Esophagus (tissue), 2 donors: Measurements from ENCODE around the gene ARID1A. TPM values are rescaled to one million over a fixed set of nuclear protein-coding genes. Genes with fewer than 3 reads are reported as not detected.
A peak's percentile ranks its signal among the peaks of the same experiment; 100 is the strongest.

ENCODE experiments used
- H3K27ac ChIP-seq, 2 donors: one replicate each; pipeline ENCODE4 v1.5.1; 2013; ENCODE audit warnings: low read depth in 2 of 2, mild to moderate bottlenecking in 2 of 2, inconsistent platforms in 1 of 2, low read length in 1 of 2, moderate library complexity in 1 of 2
- H3K27me3 ChIP-seq, 2 donors: one replicate each; pipeline ENCODE4 v1.6.1; 2013; ENCODE audit warnings: low read length in 2 of 2, control low read depth in 1 of 2, mild to moderate bottlenecking in 1 of 2; ENCODE audit not compliant: insufficient read depth in 2 of 2, control insufficient read depth in 1 of 2
- H3K36me3 ChIP-seq, 2 donors: one replicate each; pipeline ENCODE4 v1.6.1; 2013; ENCODE audit warnings: low read length in 1 of 2; ENCODE audit not compliant: control insufficient read depth in 2 of 2, insufficient read depth in 2 of 2
- H3K4me1 ChIP-seq, 2 donors: one replicate each; pipeline ENCODE4 v1.6.1; 2013; ENCODE audit warnings: low read length in 1 of 2; ENCODE audit not compliant: control insufficient read depth in 2 of 2, insufficient read depth in 2 of 2
- H3K4me3 ChIP-seq, 2 donors: one replicate each; pipeline ENCODE4 v1.5.1; 2013; ENCODE audit warnings: low read length in 2 of 2, mild to moderate bottlenecking in 2 of 2, low read depth in 1 of 2, moderate library complexity in 1 of 2
- H3K9me3 ChIP-seq, 2 donors: one replicate each; pipeline ENCODE4 v1.6.1; 2013; ENCODE audit warnings: mild to moderate bottlenecking in 2 of 2, low read depth in 1 of 2, low read length in 1 of 2, moderate library complexity in 1 of 2; ENCODE audit not compliant: control insufficient read depth in 2 of 2, insufficient read depth in 1 of 2
- WGBS, 2 donors: extraction: QIAGEN DNeasy Blood & Tissue Kit; methylation state at CpG; one replicate each; pipeline ENCODE4 v1.1.7; 2013; 5-methylcytosine and 5-hydroxymethylcytosine counted together
- polyA plus RNA-seq, 2 donors: library from polyadenylated mRNA; stranded (reverse); fragments of 200-250 nt; gene quantifications; one replicate each; pipeline ENCODE4 v1.2.3, GENCODE V29; 2013
- donor health status: healthy with polysubstance abuse.
- donor health status: Bipolar disorder and iron deficiency.

Gene ARID1A
- polyA plus RNA-seq, 2 donors = 15.9 to 17.8 TPM

GRCh38 chr1:26690576-26691031 lies 5.2 kb upstream of the ARID1A start:
- no peaks in the 10 kb centered on the region for H3K9me3 ChIP-seq
- no peaks in the 10 kb centered on the region for H3K36me3 ChIP-seq
- no peaks in the 10 kb centered on the region for H3K27me3 ChIP-seq
- no peak overlapping the region for H3K27ac ChIP-seq
- peaks cover 3% of the 10 kb centered on the region in 2 donors for H3K4me1 ChIP-seq
- H3K4me3 ChIP-seq = no peak overlapping the region

GRCh38 chr1:26692211-26692792 lies 3.5 kb upstream of the ARID1A start:
- H3K27me3 ChIP-seq = no peaks in the 10 kb centered on the region
- 1% methylated on average over 30 of the region's 30 CpGs for WGBS, 2 donors
- H3K36me3 ChIP-seq = no peaks in the 10 kb centered on the region
- peak overlapping the region; percentile 94 to 98 for H3K27ac ChIP-seq
- H3K4me1 ChIP-seq = peaks cover 3% of the 10 kb centered on the region in 2 donors
- H3K4me3 ChIP-seq = peak overlapping the region; percentile 52 to 54
- no peaks in the 10 kb centered on the region for H3K9me3 ChIP-seq

GRCh38 chr1:26692793-26693490 lies 2.9 kb upstream of the ARID1A start:
- H3K27me3 ChIP-seq = no peaks in the 10 kb centered on the region
- H3K4me1 ChIP-seq = peaks cover 3% of the 10 kb centered on the region in 2 donors
- no peaks in the 10 kb centered on the region for H3K9me3 ChIP-seq
- peak overlapping the region; percentile 94 to 98 for H3K27ac ChIP-seq
- no peaks in the 10 kb centered on the region for H3K36me3 ChIP-seq
- 0% methylated on average over 34 of the region's 34 CpGs for WGBS, 2 donors
- H3K4me3 ChIP-seq = peak overlapping the region; percentile 52 to 54

DNA sequence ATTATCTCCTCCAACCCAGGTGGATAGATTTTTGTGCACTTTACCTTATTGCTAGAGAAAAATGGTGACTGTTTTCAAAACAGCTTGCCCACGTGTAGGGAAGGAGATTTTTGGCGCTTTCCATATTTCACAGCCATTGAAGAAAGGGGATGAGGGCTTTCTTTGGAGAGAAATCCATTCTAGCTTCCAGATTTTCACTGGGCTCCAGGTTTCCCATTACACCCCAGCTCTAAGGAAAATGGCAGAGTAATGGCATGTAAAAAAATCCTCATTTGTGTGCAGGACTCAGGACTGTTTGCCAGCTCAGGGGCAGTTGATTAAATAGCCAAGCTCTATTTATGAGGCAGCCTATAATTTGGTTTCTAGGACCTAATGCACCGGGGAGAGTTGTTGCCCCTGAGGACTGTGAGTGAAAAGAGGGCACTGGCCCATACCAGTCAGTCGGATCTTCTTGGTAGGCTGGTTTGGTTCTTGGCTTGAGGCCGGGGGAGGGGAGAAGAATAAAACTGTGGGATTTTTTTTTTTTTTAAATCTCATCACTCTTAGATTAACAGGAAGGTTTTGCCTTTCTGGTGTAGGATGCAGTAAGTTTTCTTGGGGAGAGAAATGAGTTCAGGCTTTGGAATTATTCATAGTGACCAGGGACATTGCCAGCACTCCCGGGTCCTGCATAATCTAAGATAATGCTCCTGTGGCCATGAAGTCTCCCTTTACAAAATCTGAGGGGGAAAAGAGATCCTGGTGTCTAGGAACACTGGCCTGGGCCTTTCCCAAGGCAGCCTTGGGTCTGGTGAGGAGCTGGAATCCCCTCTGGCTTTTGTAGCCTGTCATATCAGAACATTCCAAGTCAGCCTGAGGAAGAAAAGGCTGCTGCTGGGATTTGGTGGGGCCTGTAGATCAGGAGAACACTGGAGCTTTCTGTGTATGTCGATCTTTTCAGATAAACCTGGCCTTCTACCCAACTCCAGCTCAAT lies 1.9 kb upstream of the ARID1A start:
- no peaks in the 10 kb centered on the region for H3K36me3 ChIP-seq
- H3K4me3 ChIP-seq = peak overlapping the region in 1 of 2 donors; percentile 54
- H3K9me3 ChIP-seq = no peaks in the 10 kb centered on the region
- WGBS, 2 donors = 24 to 30% methylated on average over 7 of the region's 7 CpGs
- no peaks in the 10 kb centered on the region for H3K27me3 ChIP-seq
- H3K4me1 ChIP-seq = peaks cover 3% of the 10 kb centered on the region in 2 donors
- peak overlapping the region; percentile 94 to 99 for H3K27ac ChIP-seq

- peaks cover 3% of the 10 kb centered on the region in 2 donors for H3K4me1 ChIP-seq
- H3K36me3 ChIP-seq = no peaks in the 10 kb centered on the region
- WGBS, 2 donors = 4 to 5% methylated on average over 14 of the region's 14 CpGs
- peak overlapping the region; percentile 98 to 99 for H3K27ac ChIP-seq
- no peaks in the 10 kb centered on the region for H3K27me3 ChIP-seq
- H3K4me3 ChIP-seq = peak overlapping the region; percentile 67 to 94
- no peaks in the 10 kb centered on the region for H3K9me3 ChIP-seq
These were observed 1.0 kb upstream of the ARID1A start for GRCh38 chr1:26694638-26695355.

- H3K27me3 ChIP-seq = no peaks in the 10 kb centered on the region
- H3K9me3 ChIP-seq = no peaks in the 10 kb centered on the region
- peaks cover 3% of the 10 kb centered on the region in 2 donors for H3K4me1 ChIP-seq
- peak overlapping the region; percentile 98 to 99 for H3K27ac ChIP-seq
- WGBS, 2 donors = 1 to 2% methylated on average over 39 to 70 of the region's 72 CpGs
- H3K36me3 ChIP-seq = no peaks in the 10 kb centered on the region
- H3K4me3 ChIP-seq = peak overlapping the region; percentile 67 to 94
These were observed 371 bp downstream of the ARID1A start for GRCh38 chr1:26696119-26696653.

DNA sequence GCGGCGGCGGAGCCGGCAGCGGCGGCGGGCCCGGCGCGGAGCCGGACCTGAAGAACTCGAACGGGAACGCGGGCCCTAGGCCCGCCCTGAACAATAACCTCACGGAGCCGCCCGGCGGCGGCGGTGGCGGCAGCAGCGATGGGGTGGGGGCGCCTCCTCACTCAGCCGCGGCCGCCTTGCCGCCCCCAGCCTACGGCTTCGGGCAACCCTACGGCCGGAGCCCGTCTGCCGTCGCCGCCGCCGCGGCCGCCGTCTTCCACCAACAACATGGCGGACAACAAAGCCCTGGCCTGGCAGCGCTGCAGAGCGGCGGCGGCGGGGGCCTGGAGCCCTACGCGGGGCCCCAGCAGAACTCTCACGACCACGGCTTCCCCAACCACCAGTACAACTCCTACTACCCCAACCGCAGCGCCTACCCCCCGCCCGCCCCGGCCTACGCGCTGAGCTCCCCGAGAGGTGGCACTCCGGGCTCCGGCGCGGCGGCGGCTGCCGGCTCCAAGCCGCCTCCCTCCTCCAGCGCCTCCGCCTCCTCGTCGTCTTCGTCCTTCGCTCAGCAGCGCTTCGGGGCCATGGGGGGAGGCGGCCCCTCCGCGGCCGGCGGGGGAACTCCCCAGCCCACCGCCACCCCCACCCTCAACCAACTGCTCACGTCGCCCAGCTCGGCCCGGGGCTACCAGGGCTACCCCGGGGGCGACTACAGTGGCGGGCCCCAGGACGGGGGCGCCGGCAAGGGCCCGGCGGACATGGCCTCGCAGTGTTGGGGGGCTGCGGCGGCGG lies 1.0 kb downstream of the ARID1A start:
- peak overlapping the region; percentile 98 to 99 for H3K27ac ChIP-seq
- no peaks in the 10 kb centered on the region for H3K36me3 ChIP-seq
- peak overlapping the region; percentile 67 to 94 for H3K4me3 ChIP-seq
- no peaks in the 10 kb centered on the region for H3K27me3 ChIP-seq
- H3K4me1 ChIP-seq = peaks cover 3 to 7% of the 10 kb centered on the region in 2 donors
- 1% methylated on average over 55 to 98 of the region's 98 CpGs for WGBS, 2 donors
- H3K9me3 ChIP-seq = no peaks in the 10 kb centered on the region

DNA sequence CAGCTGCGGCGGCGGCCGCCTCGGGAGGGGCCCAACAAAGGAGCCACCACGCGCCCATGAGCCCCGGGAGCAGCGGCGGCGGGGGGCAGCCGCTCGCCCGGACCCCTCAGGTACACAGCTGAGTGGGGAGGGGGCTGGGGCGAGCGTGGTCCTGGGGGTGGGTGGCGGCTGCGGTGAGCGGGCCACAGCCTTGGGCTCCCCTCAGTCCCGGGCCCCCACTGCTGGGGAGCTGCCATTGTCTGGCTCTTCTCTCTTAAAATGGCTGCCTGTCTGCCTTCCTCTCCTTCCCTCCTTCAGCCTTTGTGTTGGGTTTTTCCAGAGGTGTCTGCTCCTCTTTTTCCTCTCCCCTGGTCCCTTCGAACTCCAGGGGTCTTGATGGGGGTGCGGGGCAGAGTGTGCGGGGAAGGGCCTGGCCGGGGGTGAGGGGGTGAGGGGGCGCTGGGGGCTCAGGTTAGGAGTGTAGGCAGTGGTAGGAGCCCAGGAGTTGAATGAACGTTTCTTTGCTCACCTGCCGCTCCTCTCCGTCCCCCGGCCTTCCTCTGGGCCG lies 1.7 kb downstream of the ARID1A start:
- H3K27me3 ChIP-seq = no peaks in the 10 kb centered on the region
- peak overlapping the region; percentile 67 to 94 for H3K4me3 ChIP-seq
- H3K27ac ChIP-seq = peak overlapping the region; percentile 98 to 99
- peaks cover 3 to 10% of the 10 kb centered on the region in 2 donors for H3K4me1 ChIP-seq
- H3K36me3 ChIP-seq = no peaks in the 10 kb centered on the region
- no peaks in the 10 kb centered on the region for H3K9me3 ChIP-seq
- WGBS, 2 donors = 1 to 2% methylated on average over 27 to 30 of the region's 30 CpGs
